Upper lobe of right lung (tissue), 1 donor: ENCODE measurements around the gene LMAN2L. TPM values are rescaled to one million over a fixed set of nuclear protein-coding genes. Genes with fewer than 3 reads are reported as not detected.

Experiments
- ATAC-seq: fragments of 200-7000 bp; cut with Tn5 transposase; one replicate; pipeline ENCODE4 v1.9.1; 2020; ENCODE audit warnings: mild to moderate bottlenecking, moderate library complexity
- DNase-seq: peaks from one replicate; pipeline ENCODE4 v3.0.0-alpha.2; 2020
- H3K27ac ChIP-seq: fragments of 200-600 bp; one replicate; pipeline ENCODE4 v1.8.0; 2022
- H3K27me3 ChIP-seq: fragments of 200-600 bp; one replicate; pipeline ENCODE4 v1.8.0; 2022; ENCODE audit warnings: mild to moderate bottlenecking
- H3K36me3 ChIP-seq: fragments of 200-600 bp; one replicate; pipeline ENCODE4 v1.8.0; 2022
- H3K4me1 ChIP-seq: fragments of 200-600 bp; one replicate; pipeline ENCODE4 v1.8.0; 2022
- H3K4me3 ChIP-seq: fragments of 200-600 bp; one replicate; pipeline ENCODE4 v1.8.0; 2022; ENCODE audit warnings: mild to moderate bottlenecking
- H3K9me3 ChIP-seq: fragments of 200-600 bp; one replicate; pipeline ENCODE4 v1.8.0; 2022
- CTCF ChIP-seq: fragments of 200-600 bp; IDR thresholded peaks from one replicate; pipeline ENCODE4 v1.8.0; 2022; ENCODE audit warnings: antibody characterized with exemption
- intact Hi-C: fragments of 100-400 bp; cut with DNase I; formaldehyde crosslinking; loops from one replicate; pipeline ENCODE4 v1.11.0; 2022
- total RNA-seq: library from RNA; stranded (reverse); fragmentation: NEBNext Ultra II Directional; extraction: Animal tissue kit (Norgen Biotek cat#: 25700); gene quantifications from one replicate; pipeline ENCODE4 v1.2.1, GENCODE V29; 2021
- donor health status: DM: no; HTN: yes; CAD: no; lungs with severe emphysema.

Gene LMAN2L
- total RNA-seq, 1 donor from 2014 or later: 16.5 TPM

GRCh38 chr2:96700086-96700485 is 39.8 kb downstream of the LMAN2L start:
- DNase-seq: no peak
- Histone ChIP-seq H3K27me3 (no peaks in the 10 kb centered on the region), H3K36me3 (peaks cover 6% of the 10 kb centered on the region), H3K4me1 (no peaks in the 10 kb centered on the region), H3K9me3 (no peaks in the 10 kb centered on the region), H3K27ac (no peak overlapping the region), H3K4me3 (no peak overlapping the region)
- no peak for ATAC-seq
- TF ChIP-seq CTCF: no peak
- intact Hi-C loops: no loop called here

- H3K27ac ChIP-seq: no peak overlapping the region
- peaks cover 1% of the 10 kb centered on the region for H3K36me3 ChIP-seq
- no peak overlapping the region for H3K4me3 ChIP-seq
- intact Hi-C loops: no loop called here
- ATAC-seq (no peak), DNase-seq (no peak)
- no peaks in the 10 kb centered on the region for H3K9me3 ChIP-seq
- no peaks in the 10 kb centered on the region for H3K4me1 ChIP-seq
- H3K27me3 ChIP-seq: no peaks in the 10 kb centered on the region
- no peak for TF ChIP-seq CTCF
Measured at GRCh38 chr2:96699621-96700020, 40.2 kb downstream of the LMAN2L start.

GRCh38 chr2:96699021-96699420 is 40.8 kb downstream of the LMAN2L start:
- no peaks in the 10 kb centered on the region for H3K36me3 ChIP-seq
- no peaks in the 10 kb centered on the region for H3K9me3 ChIP-seq
- no peak overlapping the region for H3K4me3 ChIP-seq
- no peaks in the 10 kb centered on the region for H3K4me1 ChIP-seq
- H3K27me3 ChIP-seq: no peaks in the 10 kb centered on the region
- H3K27ac ChIP-seq: no peak overlapping the region
- DNase-seq: no peak
- ATAC-seq: no peak
- no peak for TF ChIP-seq CTCF
- intact Hi-C loops: no loop called here

GRCh38 chr2:96698221-96698861 is 41.5 kb downstream of the LMAN2L start:
- H3K9me3 ChIP-seq: no peaks in the 10 kb centered on the region
- intact Hi-C loops: no loop called here
- DNase-seq (no peak), ATAC-seq (no peak)
- no peaks in the 10 kb centered on the region for H3K36me3 ChIP-seq
- no peaks in the 10 kb centered on the region for H3K4me1 ChIP-seq
- no peak for TF ChIP-seq CTCF
- no peaks in the 10 kb centered on the region for H3K27me3 ChIP-seq
- H3K4me3 ChIP-seq: no peak overlapping the region
- no peak overlapping the region for H3K27ac ChIP-seq

- ATAC-seq (no peak), DNase-seq (no peak)
- intact Hi-C loops: no loop called here
- H3K9me3 ChIP-seq: no peaks in the 10 kb centered on the region
- no peak overlapping the region for H3K27ac ChIP-seq
- H3K4me1 ChIP-seq: no peaks in the 10 kb centered on the region
- no peak overlapping the region for H3K4me3 ChIP-seq
- TF ChIP-seq CTCF: no peak
- no peaks in the 10 kb centered on the region for H3K27me3 ChIP-seq
- no peaks in the 10 kb centered on the region for H3K36me3 ChIP-seq
Measured at GRCh38 chr2:96697476-96697875, 42.4 kb downstream of the LMAN2L start.

GRCh38 chr2:96695602-96696001 is 44.3 kb downstream of the LMAN2L start:
- DNase-seq (no peak), ATAC-seq (no peak)
- H3K9me3 ChIP-seq: no peaks in the 10 kb centered on the region
- H3K4me1 ChIP-seq: no peaks in the 10 kb centered on the region
- H3K36me3 ChIP-seq: no peaks in the 10 kb centered on the region
- TF ChIP-seq CTCF: no peak
- H3K27ac ChIP-seq: no peak overlapping the region
- no peaks in the 10 kb centered on the region for H3K27me3 ChIP-seq
- H3K4me3 ChIP-seq: no peak overlapping the region
- intact Hi-C loops: no loop called here
